ENCODE results near the gene DIO1. TPM values are rescaled to one million over a fixed set of nuclear protein-coding genes. Genes with fewer than 3 reads are reported as not detected.

The DIO1 gene
- total RNA-seq, 4 donors from 2014 or later = not detected

DNA sequence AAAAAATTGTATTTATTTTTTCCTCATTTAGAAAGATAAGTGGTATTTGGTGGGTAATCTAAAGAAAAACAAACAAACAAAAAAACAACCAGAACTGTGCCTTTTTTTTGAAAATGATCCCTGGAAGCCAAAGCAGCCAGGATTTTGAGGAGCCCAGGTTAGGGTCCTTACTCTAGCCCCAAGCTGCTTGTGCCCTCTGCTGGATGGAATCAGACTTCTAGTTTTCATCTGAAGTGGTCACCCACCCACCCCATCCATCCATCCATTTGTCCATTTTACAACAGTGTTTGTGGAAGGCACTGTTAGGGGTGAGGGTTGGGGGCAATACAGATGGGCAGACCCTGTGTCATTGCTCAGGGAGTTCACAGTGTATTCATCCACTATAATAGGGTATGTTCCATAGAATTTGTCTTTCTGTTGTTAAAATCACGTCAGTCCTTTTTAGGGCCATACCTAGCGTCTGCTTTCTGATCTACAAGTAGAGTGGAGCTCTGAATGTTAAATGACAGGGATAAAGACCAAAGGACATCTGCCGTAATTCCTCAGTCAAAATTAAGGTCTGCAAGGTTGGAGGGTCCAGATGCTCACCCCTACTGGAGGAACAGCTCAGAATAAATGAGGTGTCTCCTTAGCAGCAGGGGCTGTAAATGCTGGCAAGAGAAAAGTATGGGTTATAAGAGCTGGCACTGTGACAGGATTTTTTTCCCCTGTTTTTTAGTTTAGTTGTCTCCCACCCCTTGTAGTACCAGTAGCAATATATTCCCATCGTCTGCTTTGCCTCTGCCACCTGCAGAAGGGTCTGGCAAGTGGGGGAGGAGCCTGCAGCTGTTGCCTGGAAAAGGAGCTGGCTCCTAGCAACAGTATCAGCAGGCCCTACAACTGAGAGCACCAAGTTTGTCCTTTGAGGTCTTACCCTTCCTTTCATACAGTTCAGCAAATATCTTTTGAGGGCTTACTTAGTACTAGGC, 55.3 kb downstream of the DIO1 start:
- TF ChIP-seq, protein P1, sequence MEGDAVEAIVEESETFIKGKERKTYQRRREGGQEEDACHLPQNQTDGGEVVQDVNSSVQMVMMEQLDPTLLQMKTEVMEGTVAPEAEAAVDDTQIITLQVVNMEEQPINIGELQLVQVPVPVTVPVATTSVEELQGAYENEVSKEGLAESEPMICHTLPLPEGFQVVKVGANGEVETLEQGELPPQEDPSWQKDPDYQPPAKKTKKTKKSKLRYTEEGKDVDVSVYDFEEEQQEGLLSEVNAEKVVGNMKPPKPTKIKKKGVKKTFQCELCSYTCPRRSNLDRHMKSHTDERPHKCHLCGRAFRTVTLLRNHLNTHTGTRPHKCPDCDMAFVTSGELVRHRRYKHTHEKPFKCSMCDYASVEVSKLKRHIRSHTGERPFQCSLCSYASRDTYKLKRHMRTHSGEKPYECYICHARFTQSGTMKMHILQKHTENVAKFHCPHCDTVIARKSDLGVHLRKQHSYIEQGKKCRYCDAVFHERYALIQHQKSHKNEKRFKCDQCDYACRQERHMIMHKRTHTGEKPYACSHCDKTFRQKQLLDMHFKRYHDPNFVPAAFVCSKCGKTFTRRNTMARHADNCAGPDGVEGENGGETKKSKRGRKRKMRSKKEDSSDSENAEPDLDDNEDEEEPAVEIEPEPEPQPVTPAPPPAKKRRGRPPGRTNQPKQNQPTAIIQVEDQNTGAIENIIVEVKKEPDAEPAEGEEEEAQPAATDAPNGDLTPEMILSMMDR (IDR thresholded peaks at IDR 0.05; ENCODE audit: low read depth) = no peak

DNA sequence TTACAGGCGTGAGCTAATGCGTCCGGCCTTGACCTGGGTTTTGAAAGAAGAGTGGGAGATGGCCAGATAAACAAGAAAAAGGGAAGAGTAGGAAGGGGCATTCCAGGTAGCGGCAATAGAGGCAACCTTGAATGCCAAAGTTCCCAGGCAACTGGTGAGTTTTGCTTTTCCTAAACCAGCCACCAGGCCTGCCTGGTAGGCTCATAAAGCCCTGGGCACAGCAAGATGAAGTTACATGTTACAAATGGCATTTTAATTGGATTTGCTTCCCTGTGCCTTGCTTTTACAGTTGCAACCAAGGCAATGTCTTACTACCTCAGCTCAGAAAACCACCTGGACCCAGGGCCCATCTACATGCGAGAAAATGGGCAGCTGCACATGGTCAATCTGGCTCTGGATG, 57.7 kb downstream of the DIO1 start:
- TF ChIP-seq, protein P1 (IDR thresholded peaks at IDR 0.05; ENCODE audit: low read depth) = no peak

DNA sequence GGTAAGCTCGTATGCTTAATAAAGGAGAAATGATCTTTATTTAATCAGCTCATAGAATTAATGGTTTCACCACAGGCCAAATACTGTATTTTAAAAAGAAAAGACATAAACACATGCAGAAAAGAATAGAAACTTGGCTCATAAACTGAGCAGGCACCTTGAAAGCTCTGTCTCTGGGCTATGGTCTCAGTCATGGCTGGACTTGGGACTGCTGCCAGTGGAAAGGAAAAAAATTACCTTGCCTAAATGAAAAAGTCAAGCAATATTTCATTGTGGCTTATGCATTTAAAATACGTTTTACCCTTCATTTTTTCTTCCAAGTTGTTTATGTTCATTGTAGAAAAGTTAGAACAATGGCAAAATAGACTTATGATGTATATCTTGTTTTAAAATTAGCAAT, 60.1 kb downstream of the DIO1 start:
- TF ChIP-seq, protein P1 (IDR thresholded peaks at IDR 0.05; ENCODE audit: low read depth) = no peak

DNA sequence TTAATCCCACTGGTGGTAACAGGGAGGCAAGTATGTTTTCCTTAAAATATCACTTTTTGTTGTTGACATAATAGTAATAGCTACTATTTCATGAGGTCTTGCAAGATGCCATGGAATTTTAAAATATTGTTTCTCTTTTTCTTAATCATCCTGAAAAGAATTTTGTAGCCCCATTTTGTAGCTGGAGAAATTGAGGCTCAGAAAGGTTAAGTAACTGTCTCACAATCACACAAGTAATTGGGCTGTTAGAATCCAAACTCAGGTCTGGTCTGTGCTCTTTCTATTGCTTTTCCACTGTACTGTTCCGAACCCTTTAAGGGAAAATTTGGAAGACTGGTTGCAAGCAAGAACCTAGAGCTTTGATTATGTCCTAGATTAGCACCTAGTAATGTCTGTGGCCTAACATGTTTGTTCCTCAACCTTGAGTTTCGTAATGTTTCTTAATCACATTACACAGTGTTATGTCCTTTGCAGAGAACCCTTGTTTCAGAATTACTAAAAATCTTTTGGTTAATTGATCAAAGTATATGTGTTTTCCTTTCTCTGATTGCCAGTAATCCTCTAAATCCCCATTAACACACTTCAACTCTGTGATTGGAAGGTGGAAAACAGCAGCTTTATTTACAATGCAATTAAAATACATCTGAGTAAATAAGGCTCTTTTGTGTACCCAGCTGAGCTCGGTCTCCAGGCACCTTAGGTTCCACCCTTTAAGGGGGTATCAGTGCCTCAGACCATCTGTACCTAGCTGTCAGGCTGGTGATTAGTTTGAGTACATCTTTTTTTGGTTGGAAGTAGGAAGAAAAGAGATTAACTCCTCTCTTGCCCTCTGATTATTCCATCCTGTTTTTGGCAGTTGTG, 62.6 kb downstream of the DIO1 start:
- TF ChIP-seq, protein P1 (IDR thresholded peaks at IDR 0.05; ENCODE audit: low read depth) = no peak

DNA sequence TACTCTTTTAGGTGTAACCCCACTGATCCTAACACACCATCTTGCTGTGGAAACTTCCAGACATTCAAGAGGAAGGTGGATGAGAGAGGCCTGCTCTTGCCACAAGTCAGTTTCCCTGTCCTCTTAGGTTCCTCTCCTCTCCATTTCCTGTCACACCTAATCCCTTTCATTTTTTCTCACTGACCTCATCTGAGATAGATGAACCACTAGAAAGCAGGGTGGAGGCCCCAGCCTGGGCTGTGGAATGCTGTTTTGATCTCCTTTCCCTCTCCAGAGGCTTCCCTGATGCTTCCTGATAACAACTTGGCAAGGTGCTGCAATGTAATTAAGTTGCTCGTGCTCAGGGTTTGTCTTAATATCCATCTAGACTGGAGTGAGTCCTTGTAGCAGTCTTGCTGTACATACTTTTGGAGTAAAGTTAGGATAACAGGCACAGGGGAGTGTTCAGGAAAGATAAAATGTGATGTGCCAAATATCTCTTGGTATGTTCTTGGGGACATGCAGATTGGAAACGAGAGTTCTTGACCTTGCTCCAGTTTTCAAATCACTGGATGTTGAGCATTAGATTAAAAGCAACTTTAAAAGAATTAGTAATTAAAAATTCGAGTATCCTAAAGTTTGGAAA, 63.3 kb downstream of the DIO1 start:
- TF ChIP-seq, protein P1 (IDR thresholded peaks at IDR 0.05; ENCODE audit: low read depth) = no peak

DNA sequence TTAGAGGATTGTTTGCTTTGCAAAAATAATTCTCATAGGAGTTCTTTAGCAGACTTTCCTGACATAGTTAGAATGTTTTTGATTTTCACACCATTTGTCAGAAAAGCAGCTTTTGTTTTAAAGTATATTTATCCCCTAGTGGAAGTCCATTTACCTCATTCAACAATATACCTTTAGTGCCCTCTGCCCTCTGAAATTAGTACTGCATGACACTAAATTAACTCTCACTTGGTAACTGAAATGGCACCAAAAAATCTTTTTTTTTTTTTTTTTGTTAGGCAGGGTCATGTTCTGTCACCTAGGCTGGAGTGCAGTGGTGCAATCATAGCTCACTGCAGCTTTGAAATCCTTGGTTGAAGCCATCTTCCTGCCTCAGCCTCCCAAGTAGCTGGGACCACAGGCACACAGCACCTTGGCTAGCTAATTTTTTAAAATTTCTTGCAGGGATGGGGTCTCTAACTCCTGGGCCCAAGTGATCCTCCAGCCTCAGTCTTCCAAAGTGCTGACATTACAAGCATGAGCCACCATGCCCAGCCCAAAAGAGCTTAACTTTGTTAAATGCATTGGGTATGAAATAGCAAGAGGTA, 65.8 kb downstream of the DIO1 start:
- TF ChIP-seq, protein P1 (IDR thresholded peaks at IDR 0.05; ENCODE audit: low read depth) = no peak

Other genes with a start within 250 kb of the DIO1 start
- 1 to 10 TPM in 1 of 4 donors, under 1 TPM in 1, not detected in 2; 0.17 to 3.6 TPM for gene GLIS1, start 155.0 kb upstream of the DIO1 start, total RNA-seq
- gene NDC1, start 55.9 kb upstream of the DIO1 start, total RNA-seq = 10 to 100 TPM in 2 of 4 donors, 1 to 10 TPM in 2; 6.0 to 15.1 (median 11.9) TPM
- 10 to 100 TPM; 17.0 to 35.2 (median 23.9) TPM for gene YIPF1, start 4.4 kb upstream of the DIO1 start, total RNA-seq
- gene IFT25, start 51.5 kb downstream of the DIO1 start, total RNA-seq = 10 to 100 TPM; 13.2 to 34.1 (median 21.7) TPM
- 10 to 100 TPM in 3 of 4 donors, 1 to 10 TPM in 1; 9.6 to 19.4 (median 15.3) TPM for gene LRRC42, start 52.2 kb downstream of the DIO1 start, total RNA-seq
- not detected for gene LDLRAD1, start 124.0 kb downstream of the DIO1 start, total RNA-seq
- gene TMEM59, start 159.0 kb downstream of the DIO1 start, total RNA-seq = 100 to 1,000 TPM; 184 to 344 (median 338) TPM
- gene TCEANC2, start 159.4 kb downstream of the DIO1 start, total RNA-seq = 1 to 10 TPM; 3.3 to 5.6 (median 4.4) TPM

Data from subcutaneous adipose tissue (tissue), 4 donors.